HEK293 (cell line): ENCODE data around the gene CSRP2.

Experiments used
- CTCF ChIA-PET: fragments of 350-600 bp; formaldehyde crosslinking; extraction: SDS; loops from one replicate; lab custom pipeline; 2021; ENCODE audit warnings: antibody characterized with exemption; lab: Yijun Ruan, JAX
- POLR2A ChIA-PET: fragments of 300-600 bp; formaldehyde crosslinking; extraction: SDS; loops from one replicate; lab custom pipeline; 2020; ENCODE audit warnings: antibody characterized with exemption, inconsistent platforms; lab: Yijun Ruan, JAX
- H3K27ac ChIP-seq: fragments of 200-500 bp; sonication (Bioruptor generic); 2 replicates; pipeline ENCODE4 v1.5.1; 2014; ENCODE audit warnings: low read depth, low read length, control low read depth, inconsistent platforms; ENCODE audit errors: extremely low read depth
- H3K36me3 ChIP-seq, 2 experiments: fragments of 200-500 bp in 1 of 2; sonication (Bioruptor generic) in 1 of 2; 1 replicate in 1 of 2; 2 replicates in 1 of 2; pipeline ENCODE4 v1.5.1; 2014 to 2017; ENCODE audit warnings: inconsistent platforms in 2 of 2, low read length in 2 of 2; ENCODE audit not compliant: control insufficient read depth in 2 of 2, insufficient read depth in 1 of 2
- H3K4me1 ChIP-seq: fragments of 200-500 bp; sonication (Bioruptor generic); 2 replicates; pipeline ENCODE4 v1.5.1; 2014; ENCODE audit warnings: mild to moderate bottlenecking, low read length, inconsistent platforms; ENCODE audit not compliant: control insufficient read depth, insufficient read depth
- H3K4me3 ChIP-seq: 2 replicates; pipeline ENCODE4 v1.5.1; 2011; ENCODE audit warnings: low read depth, mild to moderate bottlenecking, control low read depth, low read length, moderate library complexity
- H3K9me3 ChIP-seq: fragments of 200-500 bp; sonication (Bioruptor generic); 2 replicates; pipeline ENCODE4 v1.5.1; 2014; ENCODE audit warnings: low read depth, low read length, inconsistent platforms; ENCODE audit not compliant: control insufficient read depth, insufficient read depth
- BCL11B ChIP-seq: fragments of 450-650 bp; formaldehyde crosslinking; IDR thresholded peaks from 2 replicates; pipeline ENCODE4 v1.5.1; 2016; ENCODE audit warnings: low read depth, missing biosample characterization, missing genetic modification characterization
- MZF1 ChIP-seq: fragments of 450-650 bp; formaldehyde crosslinking; IDR thresholded peaks from 2 replicates; pipeline ENCODE4 v1.5.1; 2017; ENCODE audit warnings: missing biosample characterization, missing genetic modification characterization, borderline replicate concordance
- RBAK ChIP-seq: fragments of 450-650 bp; formaldehyde crosslinking; IDR thresholded peaks from 2 replicates; pipeline ENCODE4 v1.5.1; 2016; ENCODE audit warnings: missing biosample characterization, missing genetic modification characterization
- SCRT1 ChIP-seq: fragments of 450-650 bp; formaldehyde crosslinking; IDR thresholded peaks from 2 replicates; pipeline ENCODE4 v1.5.1; 2016; ENCODE audit warnings: missing biosample characterization, missing genetic modification characterization, borderline replicate concordance
- SETDB1 ChIP-seq: IDR thresholded peaks from one replicate; pipeline ENCODE4 v1.6.1; 2017; ENCODE audit warnings: mild to moderate bottlenecking, low read length, moderate library complexity, mixed read lengths; ENCODE audit not compliant: insufficient read length
- SP3 ChIP-seq: fragments of 450-650 bp; formaldehyde crosslinking; IDR thresholded peaks from 2 replicates; pipeline ENCODE4 v1.5.1; 2016; ENCODE audit warnings: missing biosample characterization, missing genetic modification characterization
- ZBTB1 ChIP-seq: fragments of 450-650 bp; formaldehyde crosslinking; IDR thresholded peaks from 2 replicates; pipeline ENCODE4 v1.5.1; 2016; ENCODE audit warnings: missing biosample characterization, missing genetic modification characterization
- ZBTB21 ChIP-seq: fragments of 450-650 bp; formaldehyde crosslinking; IDR thresholded peaks from 2 replicates; pipeline ENCODE4 v1.5.1; 2017; ENCODE audit warnings: missing biosample characterization, missing genetic modification characterization
- ZFP69B ChIP-seq: fragments of 450-650 bp; formaldehyde crosslinking; IDR thresholded peaks from 2 replicates; pipeline ENCODE4 v1.5.1; 2016; ENCODE audit warnings: missing biosample characterization, missing genetic modification characterization
- ZNF202 ChIP-seq: fragments of 450-650 bp; formaldehyde crosslinking; IDR thresholded peaks from 2 replicates; pipeline ENCODE4 v1.5.1; 2016; ENCODE audit warnings: missing biosample characterization, missing genetic modification characterization, borderline replicate concordance
- ZNF274 ChIP-seq, 2 experiments: fragments of 200-500 bp in 1 of 2; fragments of 450-650 bp in 1 of 2; sonication (Bioruptor generic) in 1 of 2; formaldehyde crosslinking in 1 of 2; IDR thresholded peaks; 2 replicates each; pipeline versions ENCODE4 v1.5.1 to v1.6.1; 2014 to 2016; ENCODE audit warnings: borderline replicate concordance in 1 of 2, inconsistent platforms in 1 of 2, low read length in 1 of 2, missing biosample characterization in 1 of 2, missing genetic modification characterization in 1 of 2
- ZNF311 ChIP-seq: fragments of 450-650 bp; formaldehyde crosslinking; IDR thresholded peaks from 2 replicates; pipeline ENCODE4 v1.5.1; 2017; ENCODE audit warnings: missing biosample characterization, missing genetic modification characterization, borderline replicate concordance
- ZNF354C ChIP-seq: fragments of 450-650 bp; formaldehyde crosslinking; IDR thresholded peaks from 2 replicates; pipeline ENCODE4 v1.5.1; 2016; ENCODE audit warnings: missing biosample characterization, missing genetic modification characterization, low read depth, borderline replicate concordance
- ZNF585B ChIP-seq: fragments of 450-650 bp; formaldehyde crosslinking; IDR thresholded peaks from 2 replicates; pipeline ENCODE4 v1.5.1; 2016; ENCODE audit warnings: missing biosample characterization, missing genetic modification characterization
- ZNF658 ChIP-seq: fragments of 450-650 bp; formaldehyde crosslinking; IDR thresholded peaks from 2 replicates; pipeline ENCODE4; 2016; ENCODE audit warnings: missing biosample characterization, missing genetic modification characterization
- ZNF660 ChIP-seq: fragments of 450-650 bp; IDR thresholded peaks from 2 replicates; pipeline ENCODE4 v1.5.1; 2018; ENCODE audit warnings: missing biosample characterization, mild to moderate bottlenecking, missing genetic modification characterization
- ZNF785 ChIP-seq: fragments of 450-650 bp; formaldehyde crosslinking; IDR thresholded peaks from 2 replicates; pipeline ENCODE4 v1.5.1; 2016; ENCODE audit warnings: missing biosample characterization, missing genetic modification characterization
- ZXDB ChIP-seq: fragments of 450-650 bp; formaldehyde crosslinking; IDR thresholded peaks from 2 replicates; pipeline ENCODE4 v1.5.1; 2016; ENCODE audit warnings: missing biosample characterization, missing genetic modification characterization
- TF ChIP-seq, protein P1 (sequence below): fragments of 450-650 bp; formaldehyde crosslinking; IDR thresholded peaks from 2 replicates; pipeline ENCODE4 v1.5.1; 2017; ENCODE audit warnings: missing biosample characterization, missing genetic modification characterization
- TF ChIP-seq, protein P2 (sequence below): fragments of 450-650 bp; formaldehyde crosslinking; IDR thresholded peaks from 2 replicates; pipeline ENCODE4 v1.5.1; 2016; ENCODE audit warnings: missing biosample characterization, missing genetic modification characterization
- TF ChIP-seq, protein P3 (sequence below): fragments of 450-650 bp; formaldehyde crosslinking; IDR thresholded peaks from 2 replicates; pipeline ENCODE4 v1.5.1; 2016; ENCODE audit warnings: missing biosample characterization, missing genetic modification characterization

The CSRP2 gene

DNA sequence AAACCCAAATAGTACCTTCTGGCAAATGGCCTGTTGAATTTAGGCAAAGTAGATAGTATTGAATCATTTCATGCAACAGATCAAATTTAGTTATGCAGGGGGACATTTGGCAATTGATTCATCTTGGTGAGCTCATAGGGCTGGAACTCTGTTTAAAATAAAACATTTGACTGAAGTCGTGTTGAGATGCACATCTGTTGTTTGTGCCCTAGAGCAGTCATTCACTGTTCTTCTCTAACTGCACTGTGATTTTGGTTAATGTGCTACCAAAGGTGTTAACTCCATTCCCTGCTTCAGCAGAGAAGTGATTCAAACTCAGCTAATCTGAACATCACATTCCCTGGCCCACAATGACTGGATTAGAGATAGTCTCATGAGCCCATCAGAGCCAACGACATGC is 44.0 kb upstream of the CSRP2 start:
- Histone ChIP-seq H3K27ac (no peak overlapping the region), H3K4me1 (peaks cover 6% of the 10 kb centered on the region; the same call in 1 of the 2 replicates), H3K36me3 (no peaks in the 10 kb centered on the region), H3K4me3 (no peak overlapping the region), H3K9me3 (no peaks in the 10 kb centered on the region)
- ChIA-PET CTCF (no interaction called here), POLR2A (no interaction called here)
- TF ChIP-seq SP3 (tag by site-specific recombination) (no peak), ZNF660 (tag by site-specific recombination) (no peak), ZNF585B (no peak), ZNF658 (no peak)
- TF ChIP-seq, protein P1, sequence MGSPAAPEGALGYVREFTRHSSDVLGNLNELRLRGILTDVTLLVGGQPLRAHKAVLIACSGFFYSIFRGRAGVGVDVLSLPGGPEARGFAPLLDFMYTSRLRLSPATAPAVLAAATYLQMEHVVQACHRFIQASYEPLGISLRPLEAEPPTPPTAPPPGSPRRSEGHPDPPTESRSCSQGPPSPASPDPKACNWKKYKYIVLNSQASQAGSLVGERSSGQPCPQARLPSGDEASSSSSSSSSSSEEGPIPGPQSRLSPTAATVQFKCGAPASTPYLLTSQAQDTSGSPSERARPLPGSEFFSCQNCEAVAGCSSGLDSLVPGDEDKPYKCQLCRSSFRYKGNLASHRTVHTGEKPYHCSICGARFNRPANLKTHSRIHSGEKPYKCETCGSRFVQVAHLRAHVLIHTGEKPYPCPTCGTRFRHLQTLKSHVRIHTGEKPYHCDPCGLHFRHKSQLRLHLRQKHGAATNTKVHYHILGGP (tag by site-specific recombination), result no peak

DNA sequence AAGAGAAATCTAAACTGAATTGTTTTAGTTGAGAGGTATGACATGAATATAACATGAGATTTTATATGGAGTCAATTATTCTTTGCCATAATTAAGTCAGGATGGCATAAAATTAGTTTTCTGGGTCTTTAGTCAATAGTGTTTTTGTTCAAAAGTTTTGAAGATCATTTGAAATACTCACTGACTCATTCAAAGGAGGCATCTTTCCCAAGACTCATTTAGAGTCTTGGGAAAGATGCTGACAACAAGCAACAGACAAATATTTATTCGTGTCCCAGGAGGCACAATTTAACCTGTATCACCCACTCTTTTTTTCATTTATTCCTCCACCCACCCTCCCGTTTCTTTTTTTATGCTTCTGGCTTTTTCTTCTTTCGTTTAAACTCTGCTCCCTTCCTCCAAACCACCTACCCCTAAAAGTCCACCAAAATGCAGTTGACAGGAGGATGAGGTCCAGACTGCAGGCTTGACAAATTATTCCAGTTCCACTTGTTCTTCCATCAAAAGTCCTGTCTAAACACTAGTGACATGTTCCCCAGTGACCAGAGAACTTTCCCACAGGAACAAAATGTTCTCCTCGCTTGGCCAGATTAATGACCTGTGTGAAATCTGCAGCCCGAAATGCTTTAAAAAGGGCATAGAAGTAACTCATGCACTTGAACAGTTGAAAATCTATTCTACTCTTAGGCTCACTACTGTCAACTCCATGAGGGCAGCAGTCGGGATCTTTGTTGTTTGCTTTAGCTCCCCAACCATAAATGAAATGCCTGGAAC is 43.3 kb upstream of the CSRP2 start:
- POLR2A ChIA-PET, result no interaction called here
- no peak overlapping the region for H3K27ac ChIP-seq
- H3K9me3 ChIP-seq, result no peaks in the 10 kb centered on the region
- CTCF ChIA-PET, result no interaction called here
- H3K4me1 ChIP-seq, result peaks cover 6% of the 10 kb centered on the region; the same call in 1 of the 2 replicates
- no peak overlapping the region for H3K4me3 ChIP-seq
- no peak for TF ChIP-seq ZNF354C
- TF ChIP-seq ZNF785 (tag by site-specific recombination), result no peak
- TF ChIP-seq, protein P2, sequence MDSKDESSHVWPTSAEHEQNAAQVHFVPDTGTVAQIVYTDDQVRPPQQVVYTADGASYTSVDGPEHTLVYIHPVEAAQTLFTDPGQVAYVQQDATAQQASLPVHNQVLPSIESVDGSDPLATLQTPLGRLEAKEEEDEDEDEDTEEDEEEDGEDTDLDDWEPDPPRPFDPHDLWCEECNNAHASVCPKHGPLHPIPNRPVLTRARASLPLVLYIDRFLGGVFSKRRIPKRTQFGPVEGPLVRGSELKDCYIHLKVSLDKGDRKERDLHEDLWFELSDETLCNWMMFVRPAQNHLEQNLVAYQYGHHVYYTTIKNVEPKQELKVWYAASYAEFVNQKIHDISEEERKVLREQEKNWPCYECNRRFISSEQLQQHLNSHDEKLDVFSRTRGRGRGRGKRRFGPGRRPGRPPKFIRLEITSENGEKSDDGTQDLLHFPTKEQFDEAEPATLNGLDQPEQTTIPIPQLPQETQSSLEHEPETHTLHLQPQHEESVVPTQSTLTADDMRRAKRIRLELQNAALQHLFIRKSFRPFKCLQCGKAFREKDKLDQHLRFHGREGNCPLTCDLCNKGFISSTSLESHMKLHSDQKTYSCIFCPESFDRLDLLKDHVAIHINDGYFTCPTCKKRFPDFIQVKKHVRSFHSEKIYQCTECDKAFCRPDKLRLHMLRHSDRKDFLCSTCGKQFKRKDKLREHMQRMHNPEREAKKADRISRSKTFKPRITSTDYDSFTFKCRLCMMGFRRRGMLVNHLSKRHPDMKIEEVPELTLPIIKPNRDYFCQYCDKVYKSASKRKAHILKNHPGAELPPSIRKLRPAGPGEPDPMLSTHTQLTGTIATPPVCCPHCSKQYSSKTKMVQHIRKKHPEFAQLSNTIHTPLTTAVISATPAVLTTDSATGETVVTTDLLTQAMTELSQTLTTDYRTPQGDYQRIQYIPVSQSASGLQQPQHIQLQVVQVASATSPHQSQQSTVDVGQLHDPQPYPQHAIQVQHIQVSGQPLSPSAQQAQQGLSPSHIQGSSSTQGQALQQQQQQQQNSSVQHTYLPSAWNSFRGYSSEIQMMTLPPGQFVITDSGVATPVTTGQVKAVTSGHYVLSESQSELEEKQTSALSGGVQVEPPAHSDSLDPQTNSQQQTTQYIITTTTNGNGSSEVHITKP, result no peak
- TF ChIP-seq ZFP69B (tag by site-specific recombination), result no peak
- TF ChIP-seq ZBTB21 (tag by site-specific recombination), result no peak
- no peak for TF ChIP-seq ZNF202
- no peak for TF ChIP-seq RBAK (tag by site-specific recombination)
- no peak for TF ChIP-seq MZF1
- TF ChIP-seq ZXDB (tag by site-specific recombination), result no peak
- TF ChIP-seq ZBTB1 (tag by site-specific recombination), result no peak
- TF ChIP-seq ZNF311, result no peak
- no peak for TF ChIP-seq SCRT1
- TF ChIP-seq ZNF274 (IDR thresholded peaks at IDR 0.05; ENCODE audit: low read length), result no peak
- TF ChIP-seq ZNF274 (tag by site-specific recombination; IDR thresholded peaks at IDR 0.05; ENCODE audit: borderline replicate concordance), result no peak
- TF ChIP-seq SETDB1, result no peak
- TF ChIP-seq, protein P3, sequence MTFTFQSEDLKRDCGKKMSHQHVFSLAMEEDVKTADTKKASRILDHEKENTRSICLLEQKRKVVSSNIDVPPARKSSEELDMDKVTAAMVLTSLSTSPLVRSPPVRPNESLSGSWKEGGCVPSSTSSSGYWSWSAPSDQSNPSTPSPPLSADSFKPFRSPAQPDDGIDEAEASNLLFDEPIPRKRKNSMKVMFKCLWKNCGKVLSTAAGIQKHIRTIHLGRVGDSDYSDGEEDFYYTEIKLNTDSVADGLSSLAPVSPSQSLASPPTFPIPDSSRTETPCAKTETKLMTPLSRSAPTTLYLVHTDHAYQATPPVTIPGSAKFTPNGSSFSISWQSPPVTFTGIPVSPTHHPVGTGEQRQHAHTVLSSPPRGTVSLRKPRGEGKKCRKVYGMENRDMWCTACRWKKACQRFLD (tag by site-specific recombination), result no peak
- TF ChIP-seq BCL11B (tag by site-specific recombination), result no peak
- H3K36me3 ChIP-seq, result no peaks in the 10 kb centered on the region
